GM12801 (cell line): ENCODE data around the gene REXO5.

Experiments used
- TF ChIP-seq, protein P1 (sequence below): IDR thresholded peaks from one replicate; pipeline ENCODE4 v1.5.1; 2011; ENCODE audit warnings: control low read depth; ENCODE audit not compliant: insufficient read length; ENCODE audit errors: extremely low read depth

REXO5 gene

GRCh38 chr16:20887207-20887606 lies 80.9 kb downstream of the REXO5 start:
- TF ChIP-seq, protein P1, sequence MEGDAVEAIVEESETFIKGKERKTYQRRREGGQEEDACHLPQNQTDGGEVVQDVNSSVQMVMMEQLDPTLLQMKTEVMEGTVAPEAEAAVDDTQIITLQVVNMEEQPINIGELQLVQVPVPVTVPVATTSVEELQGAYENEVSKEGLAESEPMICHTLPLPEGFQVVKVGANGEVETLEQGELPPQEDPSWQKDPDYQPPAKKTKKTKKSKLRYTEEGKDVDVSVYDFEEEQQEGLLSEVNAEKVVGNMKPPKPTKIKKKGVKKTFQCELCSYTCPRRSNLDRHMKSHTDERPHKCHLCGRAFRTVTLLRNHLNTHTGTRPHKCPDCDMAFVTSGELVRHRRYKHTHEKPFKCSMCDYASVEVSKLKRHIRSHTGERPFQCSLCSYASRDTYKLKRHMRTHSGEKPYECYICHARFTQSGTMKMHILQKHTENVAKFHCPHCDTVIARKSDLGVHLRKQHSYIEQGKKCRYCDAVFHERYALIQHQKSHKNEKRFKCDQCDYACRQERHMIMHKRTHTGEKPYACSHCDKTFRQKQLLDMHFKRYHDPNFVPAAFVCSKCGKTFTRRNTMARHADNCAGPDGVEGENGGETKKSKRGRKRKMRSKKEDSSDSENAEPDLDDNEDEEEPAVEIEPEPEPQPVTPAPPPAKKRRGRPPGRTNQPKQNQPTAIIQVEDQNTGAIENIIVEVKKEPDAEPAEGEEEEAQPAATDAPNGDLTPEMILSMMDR, result no peak

DNA sequence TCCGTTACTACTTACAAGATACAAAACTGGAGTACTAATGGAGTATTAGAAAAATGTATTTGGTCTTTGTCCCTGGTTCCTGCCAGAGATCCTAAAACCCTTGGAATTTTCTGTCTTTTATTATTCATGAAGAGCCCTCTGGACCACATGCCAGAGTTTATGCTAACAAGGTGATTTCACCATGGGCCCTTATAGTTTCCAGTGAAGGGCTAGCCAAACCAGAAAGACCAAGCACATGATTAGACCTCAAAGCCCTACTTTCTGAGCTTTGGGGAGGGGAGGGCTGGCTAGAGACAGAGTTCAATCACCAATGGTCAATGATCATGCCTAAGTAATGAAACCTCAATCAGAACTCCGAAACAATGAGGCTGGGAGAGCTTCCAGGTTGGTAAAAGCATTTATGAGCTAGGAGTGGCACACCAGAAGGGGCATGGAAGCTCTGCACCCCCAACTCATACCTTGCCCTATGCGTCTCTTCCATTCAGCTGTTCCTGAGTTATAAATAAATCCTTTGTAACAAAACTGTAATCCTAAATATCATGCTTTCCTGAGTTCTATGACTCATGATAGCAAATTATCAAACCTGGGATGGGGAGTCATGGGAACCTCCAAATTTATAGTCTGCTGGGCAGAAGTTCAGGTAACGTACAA lies 83.4 kb downstream of the REXO5 start:
- TF ChIP-seq, protein P1, result no peak

DNA sequence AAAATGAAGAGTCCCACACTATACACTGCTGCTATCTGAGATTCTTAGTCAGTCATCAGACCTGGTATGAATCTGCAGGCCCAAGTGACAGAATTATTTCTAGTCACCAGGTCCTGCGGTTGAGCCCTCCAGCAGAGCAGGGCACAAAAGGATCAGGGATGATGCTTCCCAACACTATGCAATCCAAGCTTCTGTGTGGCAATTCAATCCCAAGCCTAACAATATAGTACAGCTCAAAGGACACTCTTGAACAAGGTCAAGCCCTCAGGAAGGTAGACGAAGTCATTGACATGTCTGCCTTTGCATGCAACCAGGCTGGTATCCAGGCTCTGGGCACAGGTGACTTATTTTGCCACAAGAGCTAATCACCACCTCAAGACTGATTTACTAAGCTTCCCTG lies 88.1 kb downstream of the REXO5 start:
- TF ChIP-seq, protein P1, result no peak

- TF ChIP-seq, protein P1, result no peak
These were observed 91.0 kb downstream of the REXO5 start for GRCh38 chr16:20897253-20897897.

GRCh38 chr16:20897922-20898321 lies 91.6 kb downstream of the REXO5 start:
- TF ChIP-seq, protein P1, result no peak

GRCh38 chr16:20899071-20899470 lies 92.7 kb downstream of the REXO5 start:
- TF ChIP-seq, protein P1, result no peak
